IMR-90 (cell line): ENCODE data around the gene PKIG. TPM values are rescaled to one million over a fixed set of nuclear protein-coding genes. Genes with fewer than 3 reads are reported as not detected.

Source experiments
- ATAC-seq: fragments of 200-7000 bp; cut with Tn5 transposase; 2 replicates; pipeline ENCODE4 v1.9.1; 2020; ENCODE audit warnings: low read depth, mild to moderate bottlenecking, moderate library complexity
- BruUV-seq: library from RNA; stranded (reverse); fragments of 400-500 nt; replicated peaks from 2 replicates; lab custom pipeline; 2021; lab: Mats Ljungman, UMichigan
- CTCF ChIA-PET: fragments of 300-600 bp; formaldehyde crosslinking; extraction: SDS; loops from one replicate; lab custom pipeline; 2021; ENCODE audit warnings: antibody characterized with exemption; lab: Yijun Ruan, JAX
- POLR2A ChIA-PET: fragments of 300-600 bp; sonication (Branson Sonifier 250); formaldehyde crosslinking; loops from one replicate; lab custom pipeline; 2022; ENCODE audit warnings: antibody characterized with exemption; ENCODE audit not compliant: unreplicated experiment; lab: Charles Lee
- DNase-seq: peaks from one replicate; pipeline ENCODE4 v3.0.0; 2013
- H2AFZ ChIP-seq: replicated peaks from 2 replicates; pipeline ENCODE3; 2013; ENCODE audit warnings: low read length, mild to moderate bottlenecking; ENCODE audit not compliant: poor library complexity
- H2AK5ac ChIP-seq: 2 replicates; pipeline ENCODE4 v1.6.1; 2013; ENCODE audit warnings: low read depth, low read length, inconsistent platforms
- H2AK9ac ChIP-seq: replicated peaks from 2 replicates; pipeline ENCODE3; 2013; ENCODE audit warnings: mild to moderate bottlenecking, low read depth, low read length, moderate library complexity; ENCODE audit not compliant: poor library complexity
- H2BK120ac ChIP-seq: 2 replicates; pipeline ENCODE4 v1.6.1; 2013; ENCODE audit warnings: low read depth, low read length, inconsistent platforms
- H2BK15ac ChIP-seq: 3 replicates; pipeline ENCODE4 v1.6.1; 2013; ENCODE audit warnings: low read depth, low read length, inconsistent platforms
- H2BK20ac ChIP-seq: 2 replicates; pipeline ENCODE4 v1.6.1; 2013; ENCODE audit warnings: low read depth, mild to moderate bottlenecking, inconsistent platforms, low read length, moderate library complexity
- H2BK5ac ChIP-seq: 2 replicates; pipeline ENCODE4 v1.6.1; 2013; ENCODE audit warnings: mild to moderate bottlenecking, low read depth, low read length, inconsistent platforms; ENCODE audit not compliant: poor library complexity, severe bottlenecking
- H3K14ac ChIP-seq: replicated peaks from 2 replicates; pipeline ENCODE4 v1.6.1; 2013; ENCODE audit warnings: low read depth, low read length, inconsistent platforms
- H3K18ac ChIP-seq: 2 replicates; pipeline ENCODE4 v1.6.1; 2013; ENCODE audit warnings: low read depth, low read length, control low read depth
- H3K23ac ChIP-seq: 2 replicates; pipeline ENCODE4 v1.6.1; 2013; ENCODE audit warnings: low read depth, low read length, inconsistent platforms
- H3K27ac ChIP-seq: 2 replicates; pipeline ENCODE4 v1.5.1; 2013; ENCODE audit warnings: mild to moderate bottlenecking, control low read depth, low read length; ENCODE audit not compliant: insufficient read depth
- H3K27me3 ChIP-seq: 2 replicates; pipeline ENCODE4 v1.6.1; 2013; ENCODE audit warnings: low read length; ENCODE audit not compliant: control insufficient read depth, insufficient read depth
- H3K36me3 ChIP-seq: 2 replicates; pipeline ENCODE4 v1.6.1; 2013; ENCODE audit warnings: low read length, mixed read lengths; ENCODE audit not compliant: control insufficient read depth, insufficient read depth
- H3K4ac ChIP-seq: 2 replicates; pipeline ENCODE4 v1.6.1; 2013; ENCODE audit warnings: low read depth, low read length, inconsistent platforms
- H3K4me1 ChIP-seq: 2 replicates; pipeline ENCODE4 v1.6.1; 2013; ENCODE audit warnings: low read length, mixed read lengths; ENCODE audit not compliant: control insufficient read depth, insufficient read depth
- H3K4me2 ChIP-seq: 2 replicates; pipeline ENCODE4 v1.6.1; 2013; ENCODE audit warnings: low read depth, mild to moderate bottlenecking, control low read depth, low read length, moderate library complexity
- H3K4me3 ChIP-seq: 2 replicates; pipeline ENCODE4 v1.5.1; 2013; ENCODE audit warnings: low read depth, mild to moderate bottlenecking, control low read depth, low read length, moderate library complexity; ENCODE audit not compliant: insufficient read depth
- H3K56ac ChIP-seq: 2 replicates; pipeline ENCODE4 v1.6.1; 2013; ENCODE audit warnings: low read length, inconsistent platforms; ENCODE audit not compliant: insufficient read depth; ENCODE audit errors: extremely low read depth
- H3K79me1 ChIP-seq, 2 experiments: 2 replicates each; pipeline ENCODE4 v1.6.1; 2013; ENCODE audit warnings: low read length in 2 of 2, inconsistent platforms in 1 of 2, low read depth in 1 of 2
- H3K9ac ChIP-seq: 2 replicates; pipeline ENCODE4 v1.6.1; 2013; ENCODE audit warnings: low read depth, low read length, control low read depth
- H3K9me1 ChIP-seq: 2 replicates; pipeline ENCODE4 v1.6.1; 2013; ENCODE audit warnings: low read length, inconsistent platforms; ENCODE audit not compliant: insufficient read depth
- H3K9me3 ChIP-seq: 2 replicates; pipeline ENCODE4 v1.6.1; 2013; ENCODE audit warnings: low read length; ENCODE audit not compliant: control insufficient read depth, insufficient read depth
- H4K20me1 ChIP-seq: 2 replicates; pipeline ENCODE4 v1.6.1; 2013; ENCODE audit warnings: low read length, inconsistent platforms; ENCODE audit not compliant: insufficient read depth
- H4K5ac ChIP-seq: 2 replicates; pipeline ENCODE4 v1.6.1; 2013; ENCODE audit warnings: mild to moderate bottlenecking, low read depth, low read length, control low read depth
- H4K8ac ChIP-seq, 2 experiments: 2 replicates each; pipeline ENCODE4 v1.6.1; 2013; ENCODE audit warnings: low read depth in 2 of 2, low read length in 2 of 2, control low read depth in 1 of 2, inconsistent platforms in 1 of 2
- H4K91ac ChIP-seq: 2 replicates; pipeline ENCODE4 v1.6.1; 2013; ENCODE audit warnings: low read depth, low read length, inconsistent platforms; ENCODE audit not compliant: insufficient read depth
- CHD1 ChIP-seq: IDR thresholded peaks from 2 replicates; pipeline ENCODE4 v1.6.1; 2012; ENCODE audit warnings: low read depth, low read length, improper control_type of control experiment
- MXI1 ChIP-seq: IDR thresholded peaks from 2 replicates; pipeline ENCODE4 v1.6.1; 2012; ENCODE audit warnings: low read depth, mild to moderate bottlenecking, low read length, moderate library complexity, borderline replicate concordance
- RCOR1 ChIP-seq: IDR thresholded peaks from 2 replicates; pipeline ENCODE4 v1.6.1; 2012; ENCODE audit warnings: mild to moderate bottlenecking, low read length, improper control_type of control experiment; ENCODE audit not compliant: insufficient replicate concordance
- RFX5 ChIP-seq: IDR thresholded peaks from 2 replicates; pipeline ENCODE4 v1.8.0; 2012; ENCODE audit warnings: low read depth, mild to moderate bottlenecking, low read length, moderate library complexity
- SMC3 ChIP-seq: fragments of 150-350 bp; IDR thresholded peaks from 2 replicates; pipeline ENCODE4 v1.6.1; 2016; ENCODE audit warnings: low read depth, mild to moderate bottlenecking, antibody characterized with exemption, low read length, moderate library complexity
- WGBS, 2 experiments: methylation state at CpG; one replicate each; pipeline versions ENCODE4 v1.1.5 to v1.1.7; 2013; ENCODE audit warnings: missing lambda C conversion rate in 2 of 2; ENCODE audit not compliant: insufficient read length in 1 of 2; ENCODE audit errors: extremely low coverage in 2 of 2; 5-methylcytosine and 5-hydroxymethylcytosine counted together
- dilution Hi-C: fragments of 300-500 bp; cut with HindIII; formaldehyde crosslinking; loops from one replicate; pipeline ENCODE4 v1.14.3; 2018; ENCODE audit warnings: low sequenced_read_pairs; ENCODE audit not compliant: unreplicated experiment
- in situ Hi-C: fragments of 300-500 bp; cut with MboI; formaldehyde crosslinking; loops from 3 replicates; pipeline ENCODE4 v1.14.3; 2019; ENCODE audit warnings: low sequenced_read_pairs, inconsistent platforms, mixed read lengths
- intact Hi-C: fragments of 100-400 bp; cut with micrococcal nuclease; formaldehyde crosslinking; loops from 2 replicates; pipeline ENCODE4 v1.10.0; 2022
- polyA plus RNA-seq, 3 experiments: library from polyadenylated mRNA; depleted of rRNA; stranded (reverse); fragments of >200 nt; gene quantifications; 2 replicates each; pipeline ENCODE4 v1.2.3, GENCODE V29; 2012; ENCODE audit warnings: low replicate concordance in 1 of 3
- total RNA-seq: library from RNA; depleted of rRNA; stranded (reverse); fragments of >200 nt; gene quantifications from 2 replicates; pipeline ENCODE4 v1.2.3, GENCODE V29; 2012

The PKIG gene
- total and polyA plus RNA-seq, 2 of the 4 experiments (the other 2 are of a cell fraction) = 78.3 to 89.6 TPM

GRCh38 chr20:44637522-44638372, 55.4 kb downstream of the PKIG start:
- ChIA-PET CTCF (interaction anchor here (0.6 kb wide), 1 partner anchor 12 kb away, joined by 3 read pairs; no protein-coding TSS in a partner anchor), POLR2A (no interaction called here)
- Histone ChIP-seq H3K27ac (no peak overlapping the region), H3K23ac (no peak overlapping the region), H3K56ac (no peak overlapping the region), H2BK120ac (no peak overlapping the region), H2BK5ac (no peak overlapping the region), H4K5ac (no peak overlapping the region), H3K36me3 (0 out of 2 replicates have a peak, but pooled peaks cover 2% of the 10 kb centered on the region), H2AK5ac (no peak overlapping the region), H2AK9ac (peak overlapping the region; percentile 23), H3K79me1 (no peaks in the 10 kb centered on the region), H3K4me1 (peaks cover 9% of the 10 kb centered on the region), H4K8ac (no peak overlapping the region), H3K4ac (no peak overlapping the region), H3K9me3 (peaks cover 4% of the 10 kb centered on the region), H2AFZ (no peak overlapping the region), H3K4me2 (no peak overlapping the region), H3K9me1 (0 out of 2 replicates have a peak, but pooled peaks cover 2% of the 10 kb centered on the region), H3K27me3 (no peaks in the 10 kb centered on the region), H2BK15ac (no peak overlapping the region), H3K9ac (no peak overlapping the region), H3K18ac (no peak overlapping the region), H4K91ac (no peak overlapping the region), H4K20me1 (no peaks in the 10 kb centered on the region), H3K4me3 (no peak overlapping the region), H2BK20ac (no peak overlapping the region), H3K14ac (no peak overlapping the region)
- dilution Hi-C loops (no loop called here), intact Hi-C loops (no loop called here), in situ Hi-C loops (no loop called here)
- TF ChIP-seq CHD1 = no peak
- TF ChIP-seq RFX5 = no peak
- no peak for TF ChIP-seq RCOR1
- TF ChIP-seq SMC3 = no peak
- no peak for TF ChIP-seq MXI1
- no peak for DNase-seq
- ATAC-seq = no peak
- BruUV-seq = no TSS peak
- 73% methylated on average over 4 of the region's 11 CpGs; no CpG with 5 or more reads in 1 of the 2 experiments for WGBS, 2 experiments
